K562 (cell line): ENCODE results near the gene MYOM1. TPM values are rescaled to one million over a fixed set of nuclear protein-coding genes. Genes with fewer than 3 reads are reported as not detected.

Experiments used
- ATAC-seq: fragments of 200-7000 bp; cut with Tn5 transposase; 3 replicates; pipeline ENCODE4 v1.9.1; 2020; ENCODE audit warnings: moderate library complexity
- BruUV-seq: library from RNA; stranded (reverse); fragments of 400-500 nt; replicated peaks from 2 replicates; lab custom pipeline; 2021; lab: Mats Ljungman, UMichigan
- CTCF ChIA-PET: fragments of 300-600 bp; formaldehyde crosslinking; extraction: SDS; loops from one replicate; lab custom pipeline; 2021; ENCODE audit warnings: low intra/inter-chr PET ratio; lab: Yijun Ruan, JAX
- POLR2A ChIA-PET: fragments of 300-600, 350-650 bp; sonication (Branson Sonifier 250); formaldehyde crosslinking; extraction: SDS; loops from one replicate; lab custom pipeline; 2021; ENCODE audit warnings: antibody characterized with exemption, inconsistent platforms; lab: Yijun Ruan, JAX
- DNase-seq, 4 experiments: peaks; one replicate each; pipeline versions ENCODE4 v3.0.0 to v3.0.0-alpha.2; 2011 to 2018; ENCODE audit warnings: low spot score in 3 of 4, mixed read lengths in 3 of 4; ENCODE audit errors: extremely low read depth in 1 of 4
- FAIRE-seq: peaks from 2 replicates; lab custom pipeline; 2011; peaks lifted over from hg19 to GRCh38; lab: Jason Lieb, UNC
- H2AFZ ChIP-seq: 2 replicates; pipeline ENCODE4 v1.6.0; 2011; ENCODE audit warnings: low read depth, low read length, control low read depth, inconsistent platforms
- H3K27ac ChIP-seq: fragments of 200-600 bp; 3 replicates; pipeline ENCODE4 v1.8.0; 2011; ENCODE audit warnings: low read depth, mild to moderate bottlenecking, control low read depth, inconsistent platforms, low read length, moderate library complexity, mixed read lengths; ENCODE audit errors: extremely low read depth
- H3K27me3 ChIP-seq, 2 experiments: fragments of 300-600 bp in 1 of 2; 2 replicates in 1 of 2; 3 replicates in 1 of 2; pipeline versions ENCODE4 v1.6.0 to v1.8.0; 2011; ENCODE audit warnings: inconsistent platforms in 2 of 2, low read length in 2 of 2, mild to moderate bottlenecking in 1 of 2, mixed read lengths in 1 of 2, moderate library complexity in 1 of 2; ENCODE audit not compliant: control insufficient read depth in 2 of 2, insufficient read depth in 2 of 2
- H3K36me3 ChIP-seq: fragments of 300-600 bp; 3 replicates; pipeline ENCODE4 v1.8.0; 2011; ENCODE audit warnings: mild to moderate bottlenecking, low read length, inconsistent platforms; ENCODE audit not compliant: control insufficient read depth, insufficient read depth
- H3K4me1 ChIP-seq, 2 experiments: fragments of 200-600 bp in 1 of 2; replicated peaks in 1 of 2; 2 replicates in 1 of 2; 3 replicates in 1 of 2; pipeline versions ENCODE4 v1.5.1 to v1.8.0; 2011; ENCODE audit warnings: inconsistent platforms in 2 of 2, low read length in 2 of 2, mild to moderate bottlenecking in 1 of 2, mixed read lengths in 1 of 2, moderate library complexity in 1 of 2; ENCODE audit not compliant: control insufficient read depth in 2 of 2, insufficient read depth in 2 of 2
- H3K4me2 ChIP-seq: 2 replicates; pipeline ENCODE4 v1.6.1; 2011; ENCODE audit warnings: low read length, control low read depth, inconsistent platforms, mixed read lengths; ENCODE audit not compliant: insufficient read depth
- H3K4me3 ChIP-seq: fragments of 200-600 bp; sonication (generic), shearing (Covaris generic); 2 replicates; pipeline ENCODE4 v1.5.1; 2016; ENCODE audit warnings: control low read depth, inconsistent platforms
- H3K79me2 ChIP-seq: fragments of 200-600 bp; 3 replicates; pipeline ENCODE4 v1.8.0; 2011; ENCODE audit warnings: low read length, inconsistent platforms; ENCODE audit not compliant: control insufficient read depth, insufficient read depth
- H3K9ac ChIP-seq, 2 experiments: 2 replicates each; pipeline versions ENCODE4 v1.6.0 to v1.6.1; 2011; ENCODE audit warnings: low read depth in 2 of 2, low read length in 2 of 2, control low read depth in 1 of 2, inconsistent platforms in 1 of 2, mild to moderate bottlenecking in 1 of 2, mixed read lengths in 1 of 2; ENCODE audit not compliant: insufficient read depth in 1 of 2
- H3K9me1 ChIP-seq: one replicate; pipeline ENCODE4 v1.6.0; 2011; ENCODE audit warnings: inconsistent platforms, mild to moderate bottlenecking, low read length, moderate library complexity; ENCODE audit not compliant: control insufficient read depth, insufficient read depth
- H3K9me3 ChIP-seq: replicated peaks from 2 replicates; pipeline ENCODE4 v1.5.1; 2011; ENCODE audit warnings: low read depth, low read length, inconsistent platforms; ENCODE audit not compliant: control insufficient read depth, insufficient read depth
- H4K20me1 ChIP-seq: replicated peaks from 2 replicates; pipeline ENCODE4 v1.6.1; 2011; ENCODE audit warnings: low read length, inconsistent platforms, mixed read lengths; ENCODE audit not compliant: control insufficient read depth, insufficient read depth
- NFIC ChIP-seq: fragments of 450-650 bp; IDR thresholded peaks from 2 replicates; pipeline ENCODE4 v1.6.1; 2017; ENCODE audit warnings: mild to moderate bottlenecking, inconsistent platforms
- NRF1 ChIP-seq, 2 experiments: fragments of 450-650 bp; IDR thresholded peaks in 1 of 2; conservative IDR thresholded peaks in 1 of 2; 2 replicates each; pipeline ENCODE4 v1.6.1; 2014; ENCODE audit warnings: mild to moderate bottlenecking in 2 of 2
- PHB ChIP-seq: fragments of 250-450 bp; sonication (Bioruptor Pico); IDR thresholded peaks from 2 replicates; pipeline ENCODE4 v1.5.0; 2021
- YY1 ChIP-seq, 3 experiments: IDR thresholded peaks; 2 replicates each; pipeline ENCODE4 v1.6.1; 2011; ENCODE audit warnings: low read length in 2 of 3, mild to moderate bottlenecking in 2 of 3, moderate library complexity in 2 of 3, borderline replicate concordance in 1 of 3, control low read depth in 1 of 3, low read depth in 1 of 3; ENCODE audit not compliant: insufficient read depth in 3 of 3, insufficient replicate concordance in 2 of 3, control insufficient read depth in 1 of 3, insufficient read length in 1 of 3; ENCODE audit errors: extremely low read depth in 1 of 3
- WGBS: fragments of 100-300 bp; shearing (Covaris generic); methylation state at CpG from one replicate; pipeline ENCODE4 v1.1.6; 2016; ENCODE audit warnings: low coverage, mixed read lengths; ENCODE audit not compliant: insufficient coverage; ENCODE audit errors: missing lambda C conversion rate; 5-methylcytosine and 5-hydroxymethylcytosine counted together
- in situ Hi-C: fragments of 300-500 bp; cut with MboI; formaldehyde crosslinking; loops from 4 replicates; pipeline ENCODE4 v1.15.0; 2018; ENCODE audit warnings: inconsistent platforms, mixed read lengths
- intact Hi-C: fragments of 100-400 bp; cut with micrococcal nuclease; formaldehyde crosslinking; loops from 2 replicates; pipeline ENCODE4 v1.14.2; 2022
- polyA plus RNA-seq, 8 experiments: library from polyadenylated mRNA; depleted of rRNA in 4 of 8; stranded (reverse) in 5 of 8; unstranded in 3 of 8; fragments of >200 nt; fragmentation: Nextera tagmentation in 2 of 8; fragmentation: Illumina TruSeq in 1 of 8; extraction: Ambion mirVana in 2 of 8; extraction: Trizol in 1 of 8; gene quantifications; 2 replicates each; pipeline versions ENCODE4 v1.2.1 to v1.2.3, GENCODE V29; 2011 to 2014; ENCODE audit warnings: inconsistent platforms in 1 of 8, missing spikeins in 1 of 8
- total RNA-seq, 7 experiments: library from RNA; depleted of rRNA in 6 of 7; stranded (reverse); fragments of >200 nt in 6 of 7; fragmentation: Illumina TruSeq in 2 of 7; extraction: Trizol in 2 of 7; gene quantifications; 2 replicates each; pipeline versions ENCODE4 v1.2.1 to v1.2.3, GENCODE V29; 2011 to 2021; ENCODE audit warnings: low replicate concordance in 1 of 7

Gene MYOM1
- total and polyA plus RNA-seq, 9 of the 15 experiments (the other 6 are each of a cell fraction or from before 2014, with no cell fraction given) = 0.01 to 0.62 (median 0.25) TPM

- H3K27ac ChIP-seq = no peak overlapping the region
- no peaks in the 10 kb centered on the region for H3K79me2 ChIP-seq
- H2AFZ ChIP-seq = peak overlapping the region; percentile 60
- in situ Hi-C loops (no loop called here), intact Hi-C loops (no loop called here)
- ATAC-seq = peak; percentile 53
- no peak overlapping the region for H3K4me3 ChIP-seq
- FAIRE-seq = peak; percentile 29
- POLR2A ChIA-PET = interaction anchor here (2.0 kb wide), 1 partner anchor 8 kb away, joined by 5 read pairs; no protein-coding TSS in a partner anchor
- H3K36me3 ChIP-seq = no peaks in the 10 kb centered on the region
- CTCF ChIA-PET = no interaction called here
- no peaks in the 10 kb centered on the region for H4K20me1 ChIP-seq
- no TSS peak for BruUV-seq
- no peak for DNase-seq
- H3K27me3 ChIP-seq = no peaks in the 10 kb centered on the region
- no peak overlapping the region; a peak in 1 of 4 replicates for H3K9ac ChIP-seq
- TF ChIP-seq YY1 (IDR thresholded peaks at IDR 0.05; ENCODE audit: borderline replicate concordance in 1 of 3, control insufficient read depth in 1 of 3, extremely low read depth in 1 of 3, insufficient read depth in 3 of 3, insufficient read length in 1 of 3, insufficient replicate concordance in 2 of 3, low read depth in 1 of 3, low read length in 2 of 3) = no peak
- peak; percentile 76 to 81 for TF ChIP-seq NRF1 (conservative IDR thresholded peaks at IDR 0.05 in 1 of 2, IDR thresholded peaks at IDR 0.05 in 1 of 2)
- no peak for TF ChIP-seq PHB (CRISPR knock-in tag)
- peak; percentile 63; the same call in 1 of the 2 replicates for TF ChIP-seq NFIC
- H3K9me1 ChIP-seq = no peaks in the 10 kb centered on the region
- 31% methylated on average over 12 of the region's 12 CpGs for WGBS
- H3K4me1 ChIP-seq = peaks cover 6 to 14% of the 10 kb centered on the region in 2 experiments; a peak in 4 of 5 replicates
- H3K4me2 ChIP-seq = no peak overlapping the region; the same call in 1 of the 2 replicates
- no peaks in the 10 kb centered on the region for H3K9me3 ChIP-seq
These were observed 174.7 kb downstream of the MYOM1 start for GRCh38 chr18:3044931-3045698.
